ENCODE results near the gene ZNF680.

ZNF680 gene

GRCh38 chr7:64559206-64559605 is 3.7 kb downstream of the ZNF680 start:
- no peak for TF ChIP-seq EZH2phosphoT487 (IDR thresholded peaks at IDR 0.05; ENCODE audit: borderline replicate concordance, low read length)
- no peak for TF ChIP-seq CTCF (IDR thresholded peaks at IDR 0.05; ENCODE audit: low read depth, low read length, poor library complexity, severe bottlenecking)
- no peaks in the 10 kb centered on the region for H3F3A ChIP-seq (ENCODE audit: control insufficient read depth, insufficient read depth)
- no peak overlapping the region for H3K4me3 ChIP-seq (ENCODE audit: low read length)
- peaks cover 86% of the 10 kb centered on the region for H3K79me2 ChIP-seq (ENCODE audit: control insufficient read depth, low read length)
- no peaks in the 10 kb centered on the region for H4K20me1 ChIP-seq (ENCODE audit: control insufficient read depth, insufficient read depth, low read depth, low read length)
- H3K27me3 ChIP-seq (ENCODE audit: control insufficient read depth, low read length), result no peaks in the 10 kb centered on the region
- H3K9me3 ChIP-seq (ENCODE audit: control insufficient read depth, insufficient read depth, low read length), result peaks cover 38% of the 10 kb centered on the region; the same call in 1 of the 2 replicates
- no peak overlapping the region for H3K4me2 ChIP-seq (ENCODE audit: low read length)
- no peaks in the 10 kb centered on the region for H3K9me2 ChIP-seq (replicated peaks; ENCODE audit: control insufficient read depth, low read length)
- peaks cover 15% of the 10 kb centered on the region for H3K4me1 ChIP-seq (ENCODE audit: control insufficient read depth, low read length)
- no peak overlapping the region for H3K27ac ChIP-seq (ENCODE audit: low read depth, low read length)
- peaks cover 64% of the 10 kb centered on the region for H3K36me3 ChIP-seq (ENCODE audit: control insufficient read depth, low read length)

DNA sequence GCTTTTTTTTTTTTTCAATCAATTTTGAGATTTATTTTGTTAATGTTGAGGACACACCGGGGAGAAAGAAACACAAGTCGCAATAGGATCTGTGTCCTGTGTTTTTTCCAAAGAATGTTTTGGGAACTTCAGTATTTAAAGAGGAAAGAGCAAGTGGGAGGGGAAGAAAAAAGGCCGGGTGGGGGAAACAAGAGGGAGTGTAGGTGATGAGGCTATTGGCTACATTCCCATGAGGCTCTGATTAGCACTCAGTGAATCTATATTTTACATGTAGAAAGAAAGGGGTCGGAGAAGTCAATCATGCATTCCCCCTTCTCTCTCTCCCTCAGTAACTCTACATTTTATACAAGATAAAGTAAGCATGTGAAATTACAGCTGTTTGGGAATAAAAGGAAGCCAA is 4.1 kb downstream of the ZNF680 start:
- Histone ChIP-seq H3K9me2 (replicated peaks; ENCODE audit: control insufficient read depth, low read length) (no peaks in the 10 kb centered on the region), H3K4me2 (ENCODE audit: low read length) (no peak overlapping the region), H3K79me2 (ENCODE audit: control insufficient read depth, low read length) (peaks cover 87% of the 10 kb centered on the region), H3K27me3 (ENCODE audit: control insufficient read depth, low read length) (no peaks in the 10 kb centered on the region), H3F3A (ENCODE audit: control insufficient read depth, insufficient read depth) (no peaks in the 10 kb centered on the region), H3K9me3 (ENCODE audit: control insufficient read depth, insufficient read depth, low read length) (peaks cover 34% of the 10 kb centered on the region; the same call in 1 of the 2 replicates), H4K20me1 (ENCODE audit: control insufficient read depth, insufficient read depth, low read depth, low read length) (no peaks in the 10 kb centered on the region), H3K27ac (ENCODE audit: low read depth, low read length) (no peak overlapping the region), H3K36me3 (ENCODE audit: control insufficient read depth, low read length) (peaks cover 64% of the 10 kb centered on the region), H3K4me3 (ENCODE audit: low read length) (no peak overlapping the region), H3K4me1 (ENCODE audit: control insufficient read depth, low read length) (peaks cover 14% of the 10 kb centered on the region)
- TF ChIP-seq CTCF (IDR thresholded peaks at IDR 0.05; ENCODE audit: low read depth, low read length, poor library complexity, severe bottlenecking) (no peak), EZH2phosphoT487 (IDR thresholded peaks at IDR 0.05; ENCODE audit: borderline replicate concordance, low read length) (no peak)

DNA sequence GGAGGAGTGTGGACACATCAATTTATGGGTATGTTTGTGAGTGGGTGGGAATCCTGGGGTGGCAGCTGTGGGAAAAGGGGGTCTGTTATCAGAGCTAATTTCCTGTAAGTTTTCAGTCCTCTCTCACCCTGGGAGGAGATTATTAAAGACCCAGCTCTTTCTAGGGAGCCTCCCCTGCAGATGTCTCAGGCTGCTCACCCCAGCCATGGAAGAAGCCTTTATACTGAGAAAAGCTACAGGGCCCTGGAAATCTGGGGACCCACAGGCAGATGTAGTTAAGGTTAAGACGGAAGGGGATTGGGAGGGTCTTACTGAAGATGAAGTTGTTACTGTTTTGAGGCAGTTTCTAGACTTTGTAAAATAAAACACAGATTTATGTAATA is 4.6 kb downstream of the ZNF680 start:
- Histone ChIP-seq H3K4me2 (ENCODE audit: low read length) (no peak overlapping the region), H3K27ac (ENCODE audit: low read depth, low read length) (no peak overlapping the region), H3K79me2 (ENCODE audit: control insufficient read depth, low read length) (peaks cover 91% of the 10 kb centered on the region), H3K4me3 (ENCODE audit: low read length) (no peak overlapping the region), H3K4me1 (ENCODE audit: control insufficient read depth, low read length) (peaks cover 9% of the 10 kb centered on the region), H3K27me3 (ENCODE audit: control insufficient read depth, low read length) (no peaks in the 10 kb centered on the region), H4K20me1 (ENCODE audit: control insufficient read depth, insufficient read depth, low read depth, low read length) (no peaks in the 10 kb centered on the region), H3K36me3 (ENCODE audit: control insufficient read depth, low read length) (peaks cover 67% of the 10 kb centered on the region), H3F3A (ENCODE audit: control insufficient read depth, insufficient read depth) (no peaks in the 10 kb centered on the region), H3K9me3 (ENCODE audit: control insufficient read depth, insufficient read depth, low read length) (peaks cover 33% of the 10 kb centered on the region; the same call in 1 of the 2 replicates), H3K9me2 (replicated peaks; ENCODE audit: control insufficient read depth, low read length) (no peaks in the 10 kb centered on the region)
- TF ChIP-seq CTCF (IDR thresholded peaks at IDR 0.05; ENCODE audit: low read depth, low read length, poor library complexity, severe bottlenecking), result no peak
- no peak for TF ChIP-seq EZH2phosphoT487 (IDR thresholded peaks at IDR 0.05; ENCODE audit: borderline replicate concordance, low read length)

Data from DOHH2 (cell line).